WTC11 (cell line): ENCODE results near the gene SEMA7A. TPM values are rescaled to one million over a fixed set of nuclear protein-coding genes. Genes with fewer than 3 reads are reported as not detected.

Experiments used
- ATF6 ChIP-seq: sonication (generic); formaldehyde crosslinking; IDR thresholded peaks from 2 replicates; pipeline ENCODE4 v1.8.1; 2023; ENCODE audit warnings: mild to moderate bottlenecking, missing genetic modification reagents
- CBFB ChIP-seq: sonication (generic); formaldehyde crosslinking; IDR thresholded peaks from 2 replicates; pipeline ENCODE4 v1.8.1; 2022; ENCODE audit warnings: mild to moderate bottlenecking, low read depth, missing genetic modification reagents
- CREB1 ChIP-seq: sonication (generic); formaldehyde crosslinking; IDR thresholded peaks from 2 replicates; pipeline ENCODE4 v1.8.0; 2023; ENCODE audit warnings: mild to moderate bottlenecking, missing genetic modification reagents
- EMX1 ChIP-seq: fragments of 250-450 bp; sonication (Bioruptor Pico); IDR thresholded peaks from 2 replicates; pipeline ENCODE4 v1.8.0; 2021; ENCODE audit warnings: mild to moderate bottlenecking
- ESRRA ChIP-seq: sonication (generic); formaldehyde crosslinking; IDR thresholded peaks from 2 replicates; pipeline ENCODE4 v1.8.1; 2022; ENCODE audit warnings: mild to moderate bottlenecking, missing genetic modification reagents, borderline replicate concordance
- FOXP1 ChIP-seq: sonication (generic); formaldehyde crosslinking; IDR thresholded peaks from 2 replicates; pipeline ENCODE4 v1.8.0; 2022; ENCODE audit warnings: missing genetic modification reagents, mild to moderate bottlenecking, moderate library complexity, borderline replicate concordance
- NFE2L1 ChIP-seq: sonication (generic); formaldehyde crosslinking; IDR thresholded peaks from 2 replicates; pipeline ENCODE4 v1.8.1; 2023; ENCODE audit warnings: missing genetic modification reagents
- NR2C2 ChIP-seq: sonication (generic); formaldehyde crosslinking; IDR thresholded peaks from 2 replicates; pipeline ENCODE4 v1.8.0; 2022; ENCODE audit warnings: mild to moderate bottlenecking, missing genetic modification reagents
- PRRX2 ChIP-seq: fragments of 250-450 bp; sonication (Bioruptor Pico); IDR thresholded peaks from 2 replicates; pipeline ENCODE4 v1.8.0; 2021; ENCODE audit warnings: mild to moderate bottlenecking
- STAT6 ChIP-seq: sonication (generic); formaldehyde crosslinking; conservative IDR thresholded peaks from 2 replicates; pipeline ENCODE4 v1.8.1; 2023; ENCODE audit warnings: mild to moderate bottlenecking, low read depth, missing genetic modification reagents, moderate library complexity
- TCF7 ChIP-seq: sonication (generic); formaldehyde crosslinking; IDR thresholded peaks from 2 replicates; pipeline ENCODE4 v1.8.0; 2022; ENCODE audit warnings: mild to moderate bottlenecking, low read depth, missing genetic modification reagents, moderate library complexity
- TEAD1 ChIP-seq: sonication (generic); formaldehyde crosslinking; IDR thresholded peaks from 2 replicates; pipeline ENCODE4 v1.8.0; 2022; ENCODE audit warnings: mild to moderate bottlenecking, missing genetic modification reagents
- USF1 ChIP-seq: sonication (generic); formaldehyde crosslinking; IDR thresholded peaks from 2 replicates; pipeline ENCODE4 v1.8.0; 2022; ENCODE audit warnings: mild to moderate bottlenecking, missing genetic modification reagents
- ZNF121 ChIP-seq: sonication (generic); formaldehyde crosslinking; IDR thresholded peaks from 2 replicates; pipeline ENCODE4 v1.8.0; 2023; ENCODE audit warnings: missing genetic modification reagents
- ZNF281 ChIP-seq: sonication (generic); formaldehyde crosslinking; IDR thresholded peaks from 2 replicates; pipeline ENCODE4 v1.8.0; 2023; ENCODE audit warnings: mild to moderate bottlenecking, missing genetic modification reagents
- ZNF425 ChIP-seq: fragments of 250-450 bp; sonication (Bioruptor Pico); conservative IDR thresholded peaks from 2 replicates; pipeline ENCODE4 v1.9.0; 2021; ENCODE audit warnings: mild to moderate bottlenecking
- total RNA-seq: library from RNA; stranded (reverse); gene quantifications from 3 replicates; pipeline ENCODE4 v1.2.3, GENCODE V29; 2021
- TF ChIP-seq, protein P1 (sequence below): sonication (generic); formaldehyde crosslinking; IDR thresholded peaks from 2 replicates; pipeline ENCODE4 v1.8.0; 2023; ENCODE audit warnings: missing genetic modification reagents, mild to moderate bottlenecking, borderline replicate concordance

Gene SEMA7A
- total RNA-seq, 1 experiment from 2014 or later: 17.9 TPM

GRCh38 chr15:74365598-74366445 is 67.9 kb downstream of the SEMA7A start (continued):
- TF ChIP-seq ZNF425 (CRISPR knock-in tag) (no peak), NR2C2 (CRISPR knock-in tag) (no peak), FOXP1 (peak; percentile 86; the same call in 1 of the 2 replicates), ESRRA (CRISPR knock-in tag) (peak; percentile 74; the same call in 1 of the 2 replicates), NFE2L1 (CRISPR knock-in tag) (peak; percentile 76; the same call in 1 of the 2 replicates), STAT6 (CRISPR knock-in tag) (no peak), TCF7 (CRISPR knock-in tag) (0 out of 2 replicates have a peak, but pooled peaks have one; percentile 40), PRRX2 (CRISPR knock-in tag) (no peak), EMX1 (CRISPR knock-in tag) (no peak), ZNF121 (CRISPR knock-in tag) (no peak), TEAD1 (CRISPR knock-in tag) (peak; percentile 73; the same call in 1 of the 2 replicates), ZNF281 (CRISPR knock-in tag) (no peak), ATF6 (no peak), CBFB (CRISPR knock-in tag) (no peak), CREB1 (CRISPR knock-in tag) (no peak), USF1 (CRISPR knock-in tag) (no peak; the same call in 1 of the 2 replicates)
- TF ChIP-seq, protein P1, sequence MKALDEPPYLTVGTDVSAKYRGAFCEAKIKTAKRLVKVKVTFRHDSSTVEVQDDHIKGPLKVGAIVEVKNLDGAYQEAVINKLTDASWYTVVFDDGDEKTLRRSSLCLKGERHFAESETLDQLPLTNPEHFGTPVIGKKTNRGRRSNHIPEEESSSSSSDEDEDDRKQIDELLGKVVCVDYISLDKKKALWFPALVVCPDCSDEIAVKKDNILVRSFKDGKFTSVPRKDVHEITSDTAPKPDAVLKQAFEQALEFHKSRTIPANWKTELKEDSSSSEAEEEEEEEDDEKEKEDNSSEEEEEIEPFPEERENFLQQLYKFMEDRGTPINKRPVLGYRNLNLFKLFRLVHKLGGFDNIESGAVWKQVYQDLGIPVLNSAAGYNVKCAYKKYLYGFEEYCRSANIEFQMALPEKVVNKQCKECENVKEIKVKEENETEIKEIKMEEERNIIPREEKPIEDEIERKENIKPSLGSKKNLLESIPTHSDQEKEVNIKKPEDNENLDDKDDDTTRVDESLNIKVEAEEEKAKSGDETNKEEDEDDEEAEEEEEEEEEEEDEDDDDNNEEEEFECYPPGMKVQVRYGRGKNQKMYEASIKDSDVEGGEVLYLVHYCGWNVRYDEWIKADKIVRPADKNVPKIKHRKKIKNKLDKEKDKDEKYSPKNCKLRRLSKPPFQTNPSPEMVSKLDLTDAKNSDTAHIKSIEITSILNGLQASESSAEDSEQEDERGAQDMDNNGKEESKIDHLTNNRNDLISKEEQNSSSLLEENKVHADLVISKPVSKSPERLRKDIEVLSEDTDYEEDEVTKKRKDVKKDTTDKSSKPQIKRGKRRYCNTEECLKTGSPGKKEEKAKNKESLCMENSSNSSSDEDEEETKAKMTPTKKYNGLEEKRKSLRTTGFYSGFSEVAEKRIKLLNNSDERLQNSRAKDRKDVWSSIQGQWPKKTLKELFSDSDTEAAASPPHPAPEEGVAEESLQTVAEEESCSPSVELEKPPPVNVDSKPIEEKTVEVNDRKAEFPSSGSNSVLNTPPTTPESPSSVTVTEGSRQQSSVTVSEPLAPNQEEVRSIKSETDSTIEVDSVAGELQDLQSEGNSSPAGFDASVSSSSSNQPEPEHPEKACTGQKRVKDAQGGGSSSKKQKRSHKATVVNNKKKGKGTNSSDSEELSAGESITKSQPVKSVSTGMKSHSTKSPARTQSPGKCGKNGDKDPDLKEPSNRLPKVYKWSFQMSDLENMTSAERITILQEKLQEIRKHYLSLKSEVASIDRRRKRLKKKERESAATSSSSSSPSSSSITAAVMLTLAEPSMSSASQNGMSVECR (CRISPR knock-in tag): peak; percentile 66; the same call in 1 of the 2 replicates
